H1 (cell line): ENCODE measurements around the gene PLCB2.

Experiments used
- KDM1A ChIP-seq: fragments of 200-600, 300-600 bp; sonication (generic); IDR thresholded peaks from 2 replicates; pipeline ENCODE4 v1.7.1; 2016; ENCODE audit warnings: mild to moderate bottlenecking, low read length, borderline replicate concordance
- POLR2A ChIP-seq, 2 experiments: IDR thresholded peaks; 1 replicate in 1 of 2; 2 replicates in 1 of 2; pipeline ENCODE4 v1.6.1; 2011; ENCODE audit warnings: low read depth in 2 of 2, low read length in 2 of 2, mild to moderate bottlenecking in 2 of 2; ENCODE audit errors: control extremely low read depth in 1 of 2
- TAF1 ChIP-seq: IDR thresholded peaks from 2 replicates; pipeline ENCODE4 v1.6.1; 2011; ENCODE audit warnings: mild to moderate bottlenecking, low read depth, low read length
- TF ChIP-seq, protein P1 (sequence below), 3 experiments: IDR thresholded peaks; 1 replicate in 2 of 3; 2 replicates in 1 of 3; pipeline versions ENCODE4 v1.5.1 to v1.6.1; 2011; ENCODE audit warnings: low read length in 3 of 3, mild to moderate bottlenecking in 3 of 3, inconsistent platforms in 2 of 3, low read depth in 1 of 3, moderate library complexity in 1 of 3; ENCODE audit not compliant: insufficient read depth in 1 of 3; ENCODE audit errors: control extremely low read depth in 1 of 3

DNA sequence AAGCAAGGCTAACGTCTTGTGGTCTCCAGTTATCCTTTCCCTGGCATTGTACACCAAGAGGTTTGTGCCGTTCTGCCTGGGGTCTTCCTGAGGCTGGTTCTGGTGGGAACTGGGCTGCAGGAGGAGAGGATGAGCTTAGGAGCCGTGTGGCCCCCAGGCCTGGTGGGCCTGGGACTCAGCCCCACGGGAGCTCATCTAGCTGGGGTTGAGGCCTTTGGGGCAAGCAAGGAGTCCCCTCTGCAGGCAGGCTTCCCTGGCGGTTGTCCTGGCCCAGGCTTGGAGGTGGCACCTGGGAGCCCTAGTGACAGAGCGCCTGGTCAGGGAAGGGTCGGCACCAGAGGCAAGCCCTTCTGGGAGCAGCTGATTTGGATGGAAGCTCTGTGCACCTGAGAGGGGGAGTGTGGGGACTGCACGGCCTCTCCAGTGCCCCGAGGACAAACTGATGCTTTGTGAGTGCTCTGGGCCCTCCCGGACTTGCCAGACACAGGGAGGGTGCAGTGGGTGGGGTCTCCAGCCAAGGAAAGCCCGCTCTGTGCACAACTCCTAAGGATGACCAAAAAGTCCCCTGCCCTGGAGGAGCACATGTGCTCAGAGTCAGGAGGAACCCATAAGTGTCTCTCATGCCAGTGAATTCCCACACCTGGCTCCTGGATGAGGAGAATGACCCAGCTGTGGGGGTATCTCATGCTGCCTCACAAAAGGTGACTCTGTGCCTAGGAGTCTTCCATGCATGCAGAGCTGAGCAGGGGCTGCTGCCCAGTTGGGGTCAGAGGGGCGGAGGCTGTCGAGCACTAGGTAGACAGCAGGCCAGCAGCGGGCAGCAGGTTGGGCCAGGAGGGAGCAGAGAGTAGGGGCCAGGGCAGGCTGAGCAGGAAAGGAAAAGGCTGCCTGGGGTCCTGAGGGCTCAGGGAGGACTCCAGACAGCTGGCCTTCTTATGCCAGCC is 66.2 kb downstream of the PLCB2 start:
- TF ChIP-seq TAF1, result no peak
- no peak for TF ChIP-seq POLR2A (IDR thresholded peaks at IDR 0.05; ENCODE audit: control extremely low read depth in 1 of 2, low read depth in 2 of 2, low read length in 2 of 2)
- TF ChIP-seq, protein P1, sequence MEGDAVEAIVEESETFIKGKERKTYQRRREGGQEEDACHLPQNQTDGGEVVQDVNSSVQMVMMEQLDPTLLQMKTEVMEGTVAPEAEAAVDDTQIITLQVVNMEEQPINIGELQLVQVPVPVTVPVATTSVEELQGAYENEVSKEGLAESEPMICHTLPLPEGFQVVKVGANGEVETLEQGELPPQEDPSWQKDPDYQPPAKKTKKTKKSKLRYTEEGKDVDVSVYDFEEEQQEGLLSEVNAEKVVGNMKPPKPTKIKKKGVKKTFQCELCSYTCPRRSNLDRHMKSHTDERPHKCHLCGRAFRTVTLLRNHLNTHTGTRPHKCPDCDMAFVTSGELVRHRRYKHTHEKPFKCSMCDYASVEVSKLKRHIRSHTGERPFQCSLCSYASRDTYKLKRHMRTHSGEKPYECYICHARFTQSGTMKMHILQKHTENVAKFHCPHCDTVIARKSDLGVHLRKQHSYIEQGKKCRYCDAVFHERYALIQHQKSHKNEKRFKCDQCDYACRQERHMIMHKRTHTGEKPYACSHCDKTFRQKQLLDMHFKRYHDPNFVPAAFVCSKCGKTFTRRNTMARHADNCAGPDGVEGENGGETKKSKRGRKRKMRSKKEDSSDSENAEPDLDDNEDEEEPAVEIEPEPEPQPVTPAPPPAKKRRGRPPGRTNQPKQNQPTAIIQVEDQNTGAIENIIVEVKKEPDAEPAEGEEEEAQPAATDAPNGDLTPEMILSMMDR (IDR thresholded peaks at IDR 0.05; ENCODE audit: control extremely low read depth in 1 of 3, insufficient read depth in 1 of 3, low read depth in 1 of 3, low read length in 3 of 3), result no peak
- TF ChIP-seq KDM1A, result no peak
